K562 (cell line): ENCODE results near the gene SYCN.

Source experiments
- CTCF ChIP-seq, 3 experiments: IDR thresholded peaks in 2 of 3; conservative IDR thresholded peaks in 1 of 3; 2 replicates each; pipeline ENCODE4 v1.5.1; 2011 to 2012; ENCODE audit warnings: low read length in 3 of 3, mild to moderate bottlenecking in 3 of 3, control low read depth in 2 of 3, improper control_type of control experiment in 1 of 3, inconsistent platforms in 1 of 3, low read depth in 1 of 3, mixed read lengths in 1 of 3, moderate library complexity in 1 of 3; ENCODE audit not compliant: insufficient read depth in 2 of 3
- FOS ChIP-seq: IDR thresholded peaks from 3 replicates; pipeline ENCODE4 v1.6.1; 2011; ENCODE audit not compliant: insufficient read length; ENCODE audit errors: extremely low read depth
- HMG20B ChIP-seq: fragments of 250-450 bp; sonication (Bioruptor Pico); IDR thresholded peaks from 2 replicates; pipeline ENCODE4 v1.5.0; 2021; ENCODE audit warnings: mild to moderate bottlenecking
- MAX ChIP-seq: sonication (generic); formaldehyde crosslinking; IDR thresholded peaks from 2 replicates; pipeline ENCODE4 v1.9.0; 2022; ENCODE audit warnings: mild to moderate bottlenecking, missing genetic modification reagents
- NR2C1 ChIP-seq, 2 experiments: fragments of 450-650 bp; IDR thresholded peaks; 2 replicates each; pipeline ENCODE4 v1.6.1; 2017; ENCODE audit warnings: mild to moderate bottlenecking in 2 of 2, antibody characterized with exemption in 1 of 2, inconsistent platforms in 1 of 2, missing compliant biosample characterization in 1 of 2, missing genetic modification characterization in 1 of 2
- PCBP2 ChIP-seq: fragments of 200-400 bp; formaldehyde crosslinking; IDR thresholded peaks from 2 replicates; pipeline ENCODE4 v1.6.1; 2018; ENCODE audit warnings: low read length, low read depth, mild to moderate bottlenecking, moderate library complexity; ENCODE audit not compliant: poor library complexity, severe bottlenecking
- RFX5 ChIP-seq: IDR thresholded peaks from 2 replicates; pipeline ENCODE4 v1.6.1; 2011; ENCODE audit warnings: low read depth, mild to moderate bottlenecking, improper control_type of control experiment, low read length
- STAG1 ChIP-seq: sonication (generic); formaldehyde crosslinking; IDR thresholded peaks from 2 replicates; pipeline ENCODE4 v1.5.0; 2020; ENCODE audit warnings: missing genetic modification reagents, borderline replicate concordance
- TAF7 ChIP-seq: fragments of 450-650 bp; IDR thresholded peaks from 2 replicates; pipeline ENCODE4 v1.6.1; 2016; ENCODE audit warnings: missing genetic modification characterization, missing compliant biosample characterization
- TAL1 ChIP-seq: fragments of 450-650 bp; IDR thresholded peaks from 2 replicates; pipeline ENCODE4 v1.6.1; 2016; ENCODE audit warnings: mild to moderate bottlenecking
- ZNF253 ChIP-seq: fragments of 250-450 bp; sonication (Bioruptor Pico); conservative IDR thresholded peaks from 2 replicates; pipeline ENCODE4 v1.6.1; 2021; ENCODE audit warnings: mild to moderate bottlenecking

GRCh38 chr19:39193803-39194202, 10.3 kb downstream of the SYCN start:
- no peak for TF ChIP-seq ZNF253
- TF ChIP-seq TAF7, result no peak
- TF ChIP-seq FOS, result no peak
- TF ChIP-seq NR2C1 (IDR thresholded peaks at IDR 0.05), result no peak
- TF ChIP-seq NR2C1 (tag; IDR thresholded peaks at IDR 0.05), result no peak
- no peak for TF ChIP-seq MAX
- no peak for TF ChIP-seq RFX5
- TF ChIP-seq STAG1 (CRISPR knock-in tag), result no peak
- no peak for TF ChIP-seq CTCF (IDR thresholded peaks at IDR 0.05 in 2 of 3, conservative IDR thresholded peaks at IDR 0.05 in 1 of 3; ENCODE audit: insufficient read depth in 2 of 3, low read depth in 1 of 3, low read length in 3 of 3)
- TF ChIP-seq HMG20B (CRISPR knock-in tag), result no peak
- no peak for TF ChIP-seq TAL1
- no peak for TF ChIP-seq PCBP2
